Endothelial cell of umbilical vein (primary cell): ENCODE data around the gene DCC. TPM values are rescaled to one million over a fixed set of nuclear protein-coding genes. Genes with fewer than 3 reads are reported as not detected.

Experiments
- BruUV-seq: library from RNA; stranded (reverse); fragments of 400-500 nt; replicated peaks from 2 replicates; lab custom pipeline; 2021; lab: Mats Ljungman, UMichigan
- CTCF ChIA-PET: fragments of 300-600, 350-600 bp; sonication (Branson Sonifier 250); formaldehyde crosslinking; loops from one replicate; lab custom pipeline; 2021; ENCODE audit warnings: antibody characterized with exemption, inconsistent platforms; lab: Charles Lee
- POLR2A ChIA-PET: fragments of 300-600, 350-600 bp; sonication (Branson Sonifier 250); formaldehyde crosslinking; loops from one replicate; lab custom pipeline; 2021; ENCODE audit warnings: antibody characterized with exemption, inconsistent platforms; lab: Charles Lee
- DNase-seq: peaks from one replicate; pipeline ENCODE4 v3.0.0-alpha.2; 2011; ENCODE audit warnings: low read depth, low spot score
- FAIRE-seq: peaks from 2 replicates; lab custom pipeline; 2011; peaks lifted over from hg19 to GRCh38; lab: Jason Lieb, UNC
- H2AFZ ChIP-seq: 2 replicates; pipeline ENCODE4 v1.6.0; 2012; ENCODE audit warnings: low read depth, low read length, control low read depth, inconsistent platforms
- H3K27ac ChIP-seq: 2 replicates; pipeline ENCODE4 v1.5.1; 2011; ENCODE audit warnings: low read depth, mild to moderate bottlenecking, control low read depth, low read length, moderate library complexity; ENCODE audit not compliant: insufficient read depth
- H3K27me3 ChIP-seq, 2 experiments: 2 replicates each; pipeline versions ENCODE4 v1.6.0 to v1.6.1; 2011; ENCODE audit warnings: low read length in 2 of 2, mixed read lengths in 1 of 2; ENCODE audit not compliant: control insufficient read depth in 2 of 2, insufficient read depth in 2 of 2
- H3K36me3 ChIP-seq, 2 experiments: 2 replicates in 1 of 2; 3 replicates in 1 of 2; pipeline ENCODE4 v1.5.1; 2011; ENCODE audit warnings: low read length in 2 of 2, mild to moderate bottlenecking in 1 of 2, moderate library complexity in 1 of 2; ENCODE audit not compliant: control insufficient read depth in 2 of 2, insufficient read depth in 2 of 2; ENCODE audit errors: extremely low read depth in 1 of 2
- H3K4me1 ChIP-seq: 3 replicates; pipeline ENCODE4 v1.5.1; 2011; ENCODE audit warnings: mild to moderate bottlenecking, low read length; ENCODE audit not compliant: control insufficient read depth, insufficient read depth; ENCODE audit errors: extremely low read depth
- H3K4me2 ChIP-seq: 2 replicates; pipeline ENCODE4 v1.6.1; 2011; ENCODE audit warnings: low read length, control low read depth, mixed read lengths; ENCODE audit not compliant: insufficient read depth
- H3K4me3 ChIP-seq, 3 experiments: fragments of 200-600 bp in 1 of 3; sonication (generic), shearing (Covaris generic) in 1 of 3; replicated peaks in 1 of 3; 2 replicates each; pipeline ENCODE4 v1.5.1; 2011 to 2016; ENCODE audit warnings: control low read depth in 3 of 3, low read length in 3 of 3, mild to moderate bottlenecking in 2 of 3, inconsistent platforms in 1 of 3, low read depth in 1 of 3, moderate library complexity in 1 of 3; ENCODE audit not compliant: insufficient read depth in 1 of 3
- H3K79me2 ChIP-seq: 2 replicates; pipeline ENCODE4 v1.6.0; 2012; ENCODE audit warnings: low read length, inconsistent platforms; ENCODE audit not compliant: control insufficient read depth, insufficient read depth
- H3K9ac ChIP-seq: replicated peaks from 2 replicates; pipeline ENCODE3; 2011; ENCODE audit warnings: low read length, control low read depth; ENCODE audit not compliant: insufficient read depth; ENCODE audit errors: extremely low read depth
- H3K9me1 ChIP-seq: replicated peaks from 3 replicates; pipeline ENCODE4 v1.6.0; 2011; ENCODE audit warnings: mild to moderate bottlenecking, low read length; ENCODE audit not compliant: control insufficient read depth, insufficient read depth; ENCODE audit errors: extremely low read depth
- H3K9me3 ChIP-seq: replicated peaks from 2 replicates; pipeline ENCODE4 v1.5.1; 2012; ENCODE audit warnings: low read length, inconsistent platforms; ENCODE audit not compliant: control insufficient read depth, insufficient read depth
- H4K20me1 ChIP-seq: replicated peaks from 2 replicates; pipeline ENCODE3; 2011; ENCODE audit warnings: mild to moderate bottlenecking, low read length; ENCODE audit not compliant: control insufficient read depth, insufficient read depth; ENCODE audit errors: extremely low read depth
- CTCF ChIP-seq, 2 donors: IDR thresholded peaks; 1 replicate in 1 of 2; 2 replicates in 1 of 2; pipeline ENCODE4 v1.5.1; 2011; ENCODE audit warnings: low read length in 2 of 2, mild to moderate bottlenecking in 2 of 2, moderate library complexity in 2 of 2, control low read depth in 1 of 2, inconsistent platforms in 1 of 2, low read depth in 1 of 2; ENCODE audit not compliant: insufficient read depth in 1 of 2; ENCODE audit errors: extremely low read depth in 1 of 2
- EZH2 ChIP-seq: IDR thresholded peaks from 2 replicates; pipeline ENCODE4 v1.6.1; 2012; ENCODE audit warnings: borderline replicate concordance, low read depth, mild to moderate bottlenecking, moderate library complexity, low read length, inconsistent platforms; ENCODE audit not compliant: severe bottlenecking
- FOS ChIP-seq: IDR thresholded peaks from 2 replicates; pipeline ENCODE4 v1.6.1; 2011; ENCODE audit warnings: mild to moderate bottlenecking, low read length, moderate library complexity, borderline replicate concordance; ENCODE audit not compliant: insufficient read depth
- GATA2 ChIP-seq: IDR thresholded peaks from 2 replicates; pipeline ENCODE4 v1.7.0; 2011; ENCODE audit warnings: low read depth, mild to moderate bottlenecking, moderate library complexity, mixed read lengths, low read length; ENCODE audit not compliant: insufficient read length, insufficient read depth
- JUN ChIP-seq: IDR thresholded peaks from 2 replicates; pipeline ENCODE4 v1.6.1; 2011; ENCODE audit warnings: borderline replicate concordance, low read depth; ENCODE audit not compliant: insufficient read length, insufficient read depth
- MAX ChIP-seq: IDR thresholded peaks from 2 replicates; pipeline ENCODE4 v1.6.1; 2011; ENCODE audit not compliant: insufficient read depth, insufficient read length
- MYC ChIP-seq: IDR thresholded peaks from one replicate; pipeline ENCODE4 v1.6.1; 2011; ENCODE audit warnings: mild to moderate bottlenecking, low read depth, low read length
- POLR2A ChIP-seq: IDR thresholded peaks from 2 replicates; pipeline ENCODE4 v1.6.1; 2012; ENCODE audit warnings: low read depth, mild to moderate bottlenecking, control low read depth, low read length
- POLR2AphosphoS5 ChIP-seq: IDR thresholded peaks from 2 replicates; pipeline ENCODE4 v1.6.1; 2012; ENCODE audit warnings: low read depth, mild to moderate bottlenecking, control low read depth, low read length, moderate library complexity; ENCODE audit not compliant: insufficient read depth
- dilution Hi-C: fragments of 300-500 bp; cut with MboI; formaldehyde crosslinking; loops from one replicate; pipeline ENCODE4 v1.15.0; 2019; ENCODE audit warnings: low sequenced_read_pairs; ENCODE audit not compliant: extremely low pct_ligation_motif_present
- intact Hi-C: fragments of 100-400 bp; cut with micrococcal nuclease; formaldehyde crosslinking; loops from one replicate; pipeline ENCODE4 v1.10.0; 2022
- polyA plus RNA-seq, 4 experiments: library from polyadenylated mRNA; depleted of rRNA in 3 of 4; stranded (reverse) in 3 of 4; unstranded in 1 of 4; fragments of >200 nt; gene quantifications; 2 replicates each; pipeline versions ENCODE4 v1.2.1 to v1.2.3, GENCODE V29; 2011 to 2012; ENCODE audit warnings: missing spikeins in 1 of 4
- total RNA-seq: library from RNA; stranded (reverse); gene quantifications from 2 replicates; pipeline ENCODE4 v1.2.3, GENCODE V29; 2021

Gene DCC
- total and polyA plus RNA-seq, 2 donors (not counting 3 experiments of a cell fraction or from before 2014, with no cell fraction given), result not detected

- H3K4me1 ChIP-seq, result no peaks in the 10 kb centered on the region
- no peak overlapping the region for H3K27ac ChIP-seq
- H2AFZ ChIP-seq, result no peak overlapping the region
- DNase-seq (no peak), FAIRE-seq (no peak)
- BruUV-seq, result no TSS peak
- dilution Hi-C loops, result no loop called here
- TF ChIP-seq CTCF (IDR thresholded peaks at IDR 0.05; ENCODE audit: extremely low read depth in 1 of 2, insufficient read depth in 1 of 2, low read depth in 1 of 2, low read length in 2 of 2), result no peak
- TF ChIP-seq POLR2A, result no peak
- TF ChIP-seq MYC, result no peak
- no peak for TF ChIP-seq JUN
- no peak for TF ChIP-seq POLR2AphosphoS5
- TF ChIP-seq EZH2, result no peak
- no peak for TF ChIP-seq GATA2
- TF ChIP-seq MAX, result no peak
- no peak for TF ChIP-seq FOS
- no peaks in the 10 kb centered on the region for H3K9me1 ChIP-seq
- intact Hi-C loops, result no loop called here
- H3K79me2 ChIP-seq, result no peaks in the 10 kb centered on the region
- no peak overlapping the region for H3K9ac ChIP-seq
- no peaks in the 10 kb centered on the region for H3K36me3 ChIP-seq
- no peak overlapping the region for H3K4me2 ChIP-seq
- H3K4me3 ChIP-seq, result no peak overlapping the region
- H3K27me3 ChIP-seq, result no peaks in the 10 kb centered on the region
- H3K9me3 ChIP-seq, result peaks cover 4% of the 10 kb centered on the region
- H4K20me1 ChIP-seq, result no peaks in the 10 kb centered on the region
- CTCF ChIA-PET, result no interaction called here
- POLR2A ChIA-PET, result no interaction called here
Measured at GRCh38 chr18:52610451-52611115, 270.6 kb downstream of the DCC start.
